NT2/D1 (cell line): Measurements from ENCODE around the gene VTCN1.

ENCODE experiments used
- SUZ12 ChIP-seq: IDR thresholded peaks from 2 replicates; pipeline ENCODE4 v1.6.1; 2011; ENCODE audit not compliant: insufficient read length, insufficient read depth; ENCODE audit errors: extremely low read depth
- YY1 ChIP-seq: IDR thresholded peaks from 2 replicates; pipeline ENCODE4 v1.6.1; 2011; ENCODE audit not compliant: insufficient read length, insufficient read depth

DNA sequence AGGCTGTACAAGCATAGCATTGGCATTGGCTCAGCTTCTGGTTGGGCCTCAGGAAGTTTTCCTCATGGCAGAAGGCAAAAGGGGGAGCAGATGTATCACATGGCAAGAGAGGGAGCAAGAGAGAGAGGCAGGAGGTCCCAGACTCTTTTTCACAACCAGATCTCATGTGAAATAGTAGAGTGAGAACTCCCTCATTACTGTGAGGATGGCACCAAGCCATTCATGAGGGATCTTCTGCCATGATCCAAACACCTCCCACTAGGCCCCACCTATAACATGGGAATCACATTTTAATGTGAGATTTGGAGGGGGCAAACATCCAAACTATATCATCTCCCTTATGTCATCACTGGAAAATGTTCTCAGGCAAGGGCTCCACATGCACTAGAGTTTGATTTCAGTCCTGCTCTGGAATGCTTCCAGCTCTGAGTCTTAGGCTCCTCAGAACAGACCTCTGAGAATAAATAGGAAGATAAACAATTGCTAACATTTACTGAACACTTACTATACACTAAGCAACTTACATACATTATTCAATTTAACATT is 39.4 kb upstream of the VTCN1 start:
- TF ChIP-seq YY1 (no peak), SUZ12 (no peak)
